CD4-positive, alpha-beta T cell (primary cell): Measurements from ENCODE around the gene ISYNA1. TPM values are rescaled to one million over a fixed set of nuclear protein-coding genes. Genes with fewer than 3 reads are reported as not detected.

Source experiments
- ATAC-seq: fragments of 200-7000 bp; cut with Tn5 transposase; one replicate; pipeline ENCODE4 v1.10.0; 2022; ENCODE audit warnings: mild to moderate bottlenecking; ENCODE audit not compliant: poor library complexity
- CTCF ChIA-PET: fragments of 350-600 bp; sonication (Branson Sonifier 250); formaldehyde crosslinking; loops from one replicate; lab custom pipeline; 2021; ENCODE audit warnings: antibody characterized with exemption, inconsistent platforms; lab: Charles Lee
- POLR2A ChIA-PET: fragments of 350-600 bp; sonication (Branson Sonifier 250); formaldehyde crosslinking; loops from one replicate; lab custom pipeline; 2021; ENCODE audit warnings: antibody characterized with exemption, inconsistent platforms; lab: Charles Lee
- DNase-seq, 14 experiments: peaks; one replicate each; pipeline ENCODE4 v3.0.0-alpha.2; 2013 to 2020; ENCODE audit warnings: mixed read lengths in 2 of 14
- H3K27ac ChIP-seq, 2 donors: one replicate each; pipeline versions ENCODE4 v1.5.1 to v1.7.0; 2013; ENCODE audit warnings: low read length in 2 of 2, low read depth in 1 of 2, mild to moderate bottlenecking in 1 of 2
- H3K27me3 ChIP-seq, 2 experiments: 1 replicate in 1 of 2; 2 replicates in 1 of 2; pipeline versions ENCODE4 v1.6.1 to v1.7.0; 2013; ENCODE audit warnings: low read length in 2 of 2, control low read depth in 1 of 2, mild to moderate bottlenecking in 1 of 2, moderate library complexity in 1 of 2; ENCODE audit not compliant: insufficient read depth in 2 of 2, control insufficient read depth in 1 of 2
- H3K36me3 ChIP-seq: one replicate; pipeline ENCODE4 v1.6.1; 2013; ENCODE audit warnings: low read length, control low read depth; ENCODE audit not compliant: insufficient read depth
- H3K4me1 ChIP-seq: one replicate; pipeline ENCODE4 v1.6.1; 2013; ENCODE audit warnings: low read length, control low read depth; ENCODE audit not compliant: insufficient read depth
- H3K4me3 ChIP-seq: one replicate; pipeline ENCODE4 v1.5.1; 2013; ENCODE audit warnings: mild to moderate bottlenecking, low read length, moderate library complexity
- H3K9me3 ChIP-seq, 2 experiments: 1 replicate in 1 of 2; 2 replicates in 1 of 2; pipeline versions ENCODE4 v1.6.1 to v1.7.0; 2013; ENCODE audit warnings: low read length in 2 of 2, mild to moderate bottlenecking in 2 of 2, control low read depth in 1 of 2, moderate library complexity in 1 of 2; ENCODE audit not compliant: control insufficient read depth in 1 of 2, insufficient read depth in 1 of 2
- H3K27ac Mint-ChIP-seq: one replicate; pipeline ENCODE4 v1.8.0; 2020; ENCODE audit warnings: mixed read lengths
- H3K27me3 Mint-ChIP-seq: one replicate; pipeline ENCODE4 v1.8.0; 2021; ENCODE audit warnings: mixed read lengths
- H3K36me3 Mint-ChIP-seq: one replicate; pipeline ENCODE4 v1.8.0; 2021; ENCODE audit warnings: low read depth, mixed read lengths
- H3K4me1 Mint-ChIP-seq: one replicate; pipeline ENCODE4 v1.8.0; 2021; ENCODE audit warnings: low read depth, mixed read lengths
- H3K4me3 Mint-ChIP-seq: one replicate; pipeline ENCODE4 v1.8.0; 2020; ENCODE audit warnings: mild to moderate bottlenecking, mixed read lengths
- H3K9me3 Mint-ChIP-seq: one replicate; pipeline ENCODE4 v1.8.0; 2020; ENCODE audit warnings: mixed read lengths
- CTCF ChIP-seq: fragments of 200-600 bp; IDR thresholded peaks from one replicate; pipeline ENCODE4 v1.8.0; 2022; ENCODE audit warnings: antibody characterized with exemption, mild to moderate bottlenecking
- intact Hi-C, 2 experiments: fragments of 100-400 bp; cut with DNase I in 1 of 2; cut with micrococcal nuclease in 1 of 2; formaldehyde crosslinking; loops; one replicate each; pipeline versions ENCODE4 v1.15.1 to v1.9.0; 2023 to 2025; cut with DNase I, micrococcal nuclease
- total RNA-seq, 174 experiments: library from RNA in 2 of 174; stranded (reverse) in 2 of 174; gene quantifications; one replicate each; pipeline ENCODE4 v1.2.3 and lab custom pipeline; 2021 to 2026

Gene ISYNA1
- total RNA-seq, 2 experiments from 2014 or later, result 34.1 to 41.3 TPM

GRCh38 chr19:18442941-18443340 is 5.0 kb upstream of the ISYNA1 start:
- peaks cover 26% of the 10 kb centered on the region for H3K4me1 Mint-ChIP-seq
- ChIA-PET CTCF (interaction anchor here (1.2 kb wide), 1 partner anchor 8 kb away, joined by 6 read pairs; no protein-coding TSS in a partner anchor), POLR2A (interaction anchor here (1.1 kb wide), 1 partner anchor 26 kb away, joined by 4 read pairs; no protein-coding TSS in a partner anchor)
- H3K4me3 Mint-ChIP-seq, result no peak overlapping the region
- H3K9me3 Mint-ChIP-seq, result no peaks in the 10 kb centered on the region
- H3K27me3 Mint-ChIP-seq, result no peaks in the 10 kb centered on the region
- H3K27ac Mint-ChIP-seq, result no peak overlapping the region
- H3K36me3 ChIP-seq, result peaks cover 39% of the 10 kb centered on the region
- H3K9me3 ChIP-seq, result peaks cover 0 to 8% of the 10 kb centered on the region in 2 experiments
- DNase-seq (no peak), ATAC-seq (no peak)
- H3K27ac ChIP-seq, result no peak overlapping the region
- TF ChIP-seq CTCF, result no peak
- H3K36me3 Mint-ChIP-seq, result peaks cover 47% of the 10 kb centered on the region
- H3K4me3 ChIP-seq, result no peak overlapping the region
- no peaks in the 10 kb centered on the region for H3K27me3 ChIP-seq
- peaks cover 29% of the 10 kb centered on the region for H3K4me1 ChIP-seq
- intact Hi-C loops, result no loop called here

GRCh38 chr19:18441804-18442788 is 4.2 kb upstream of the ISYNA1 start:
- Histone ChIP-seq H3K9me3 (peaks cover 0 to 8% of the 10 kb centered on the region in 2 experiments), H3K27ac (peak overlapping the region in 1 of 2 donors; percentile 9), H3K27me3 (no peaks in the 10 kb centered on the region), H3K4me1 (peaks cover 35% of the 10 kb centered on the region), H3K36me3 (peaks cover 35% of the 10 kb centered on the region), H3K4me3 (no peak overlapping the region)
- H3K4me3 Mint-ChIP-seq, result peak overlapping the region; percentile 51
- ATAC-seq, result peak; percentile 6
- no peak for TF ChIP-seq CTCF
- H3K4me1 Mint-ChIP-seq, result peaks cover 26% of the 10 kb centered on the region
- peak in 3 of 14 experiments; percentile 32 to 79 (median 59) for DNase-seq
- peaks cover 39% of the 10 kb centered on the region for H3K36me3 Mint-ChIP-seq
- intact Hi-C loops, result no loop called here
- H3K27me3 Mint-ChIP-seq, result no peaks in the 10 kb centered on the region
- H3K9me3 Mint-ChIP-seq, result no peaks in the 10 kb centered on the region
- CTCF ChIA-PET, result interaction anchor here (1.2 to 3.1 kb wide), 2 partner anchors 9 to 23 kb away, joined by 6 to 10 read pairs; partner anchors contain the start of gene SSBP4
- POLR2A ChIA-PET, result interaction anchor here (1.1 to 2.1 kb wide), 2 partner anchors 23 to 25 kb away, joined by 4 to 10 read pairs; partner anchors contain the start of gene SSBP4
- H3K27ac Mint-ChIP-seq, result peak overlapping the region; percentile 81

- ChIA-PET CTCF (interaction anchor here (0.7 to 3.1 kb wide), 6 partner anchors 10 to 53 kb away, joined by 3 to 10 read pairs (median 7); partner anchors contain the start of gene SSBP4), POLR2A (interaction anchor here (1.2 to 2.1 kb wide), 2 partner anchors 9 to 22 kb away, joined by 3 to 10 read pairs; partner anchors contain the start of gene SSBP4)
- Histone ChIP-seq H3K27me3 (no peaks in the 10 kb centered on the region), H3K4me3 (no peak overlapping the region), H3K9me3 (peaks cover 0 to 8% of the 10 kb centered on the region in 2 experiments), H3K4me1 (peaks cover 44% of the 10 kb centered on the region), H3K27ac (peak overlapping the region in 1 of 2 donors; percentile 13), H3K36me3 (peaks cover 26% of the 10 kb centered on the region)
- H3K27ac Mint-ChIP-seq, result peak overlapping the region; percentile 81
- TF ChIP-seq CTCF, result no peak
- peaks cover 30% of the 10 kb centered on the region for H3K36me3 Mint-ChIP-seq
- DNase-seq (peak in 1 of 14 experiments; percentile 40), ATAC-seq (no peak)
- intact Hi-C loops, result no loop called here
- peaks cover 30% of the 10 kb centered on the region for H3K4me1 Mint-ChIP-seq
- H3K4me3 Mint-ChIP-seq, result peak overlapping the region; percentile 51
- H3K27me3 Mint-ChIP-seq, result no peaks in the 10 kb centered on the region
- no peaks in the 10 kb centered on the region for H3K9me3 Mint-ChIP-seq
These were observed 3.2 kb upstream of the ISYNA1 start for GRCh38 chr19:18440936-18441803.
